Measurements from ENCODE around the gene RPL10A.

Gene RPL10A

GRCh38 chr6:35474942-35475570, 6.9 kb downstream of the RPL10A start:
- Histone ChIP-seq H3K27ac (ENCODE audit: low read depth, low read length) (no peak overlapping the region), H3K9me3 (ENCODE audit: control insufficient read depth in 1 of 2, low read length in 2 of 2) (no peaks in the 10 kb centered on the region), H3K4me3 (ENCODE audit: low read depth in 1 of 2, low read length in 2 of 2) (no peak overlapping the region), H3K27me3 (ENCODE audit: control insufficient read depth in 1 of 2, insufficient read depth in 2 of 2, low read length in 2 of 2) (no peaks in the 10 kb centered on the region), H3K36me3 (ENCODE audit: control insufficient read depth in 1 of 2, insufficient read depth in 2 of 2, low read length in 2 of 2) (peaks cover 12 to 68% of the 10 kb centered on the region in 2 donors), H3K4me1 (ENCODE audit: control insufficient read depth in 1 of 2, insufficient read depth in 2 of 2, low read length in 2 of 2) (peaks cover 12 to 13% of the 10 kb centered on the region in 2 donors), H3K9ac (ENCODE audit: low read depth in 1 of 2, low read length in 2 of 2) (no peak overlapping the region)

DNA sequence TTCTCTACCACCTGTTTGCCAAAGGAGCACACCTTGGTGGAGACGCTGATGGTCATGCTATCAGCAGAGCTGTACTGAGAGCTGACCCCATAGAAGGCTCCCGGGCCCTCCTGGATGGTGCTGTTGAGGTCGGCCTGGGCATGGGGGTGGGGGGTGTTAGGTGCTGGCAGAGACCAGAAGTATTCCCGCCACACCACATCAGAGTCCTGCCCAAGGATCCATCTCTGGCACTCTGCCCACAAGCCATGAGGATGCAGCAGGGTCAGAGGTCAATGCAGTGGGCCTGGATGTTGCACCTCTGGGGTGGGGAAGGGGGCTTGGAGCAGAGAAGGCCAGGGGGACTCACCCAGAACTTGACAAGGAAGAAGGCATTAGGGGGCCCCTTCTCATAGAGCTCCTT, 7.4 kb downstream of the RPL10A start:
- H3K27me3 ChIP-seq (ENCODE audit: control insufficient read depth in 1 of 2, insufficient read depth in 2 of 2, low read length in 2 of 2), result no peaks in the 10 kb centered on the region
- peaks cover 11 to 66% of the 10 kb centered on the region in 2 donors for H3K36me3 ChIP-seq (ENCODE audit: control insufficient read depth in 1 of 2, insufficient read depth in 2 of 2, low read length in 2 of 2)
- H3K4me1 ChIP-seq (ENCODE audit: control insufficient read depth in 1 of 2, insufficient read depth in 2 of 2, low read length in 2 of 2), result peaks cover 7 to 9% of the 10 kb centered on the region in 2 donors
- H3K9ac ChIP-seq (ENCODE audit: low read depth in 1 of 2, low read length in 2 of 2), result no peak overlapping the region
- no peaks in the 10 kb centered on the region for H3K9me3 ChIP-seq (ENCODE audit: control insufficient read depth in 1 of 2, low read length in 2 of 2)
- H3K4me3 ChIP-seq (ENCODE audit: low read depth in 1 of 2, low read length in 2 of 2), result no peak overlapping the region
- H3K27ac ChIP-seq (ENCODE audit: low read depth, low read length), result no peak overlapping the region

GRCh38 chr6:35476004-35476403, 7.8 kb downstream of the RPL10A start:
- Histone ChIP-seq H3K27ac (ENCODE audit: low read depth, low read length) (no peak overlapping the region), H3K9ac (ENCODE audit: low read depth in 1 of 2, low read length in 2 of 2) (no peak overlapping the region), H3K4me1 (ENCODE audit: control insufficient read depth in 1 of 2, insufficient read depth in 2 of 2, low read length in 2 of 2) (peaks cover 3 to 5% of the 10 kb centered on the region in 2 donors), H3K36me3 (ENCODE audit: control insufficient read depth in 1 of 2, insufficient read depth in 2 of 2, low read length in 2 of 2) (peaks cover 10 to 66% of the 10 kb centered on the region in 2 donors), H3K4me3 (ENCODE audit: low read depth in 1 of 2, low read length in 2 of 2) (no peak overlapping the region), H3K27me3 (ENCODE audit: control insufficient read depth in 1 of 2, insufficient read depth in 2 of 2, low read length in 2 of 2) (no peaks in the 10 kb centered on the region), H3K9me3 (ENCODE audit: control insufficient read depth in 1 of 2, low read length in 2 of 2) (no peaks in the 10 kb centered on the region)

DNA sequence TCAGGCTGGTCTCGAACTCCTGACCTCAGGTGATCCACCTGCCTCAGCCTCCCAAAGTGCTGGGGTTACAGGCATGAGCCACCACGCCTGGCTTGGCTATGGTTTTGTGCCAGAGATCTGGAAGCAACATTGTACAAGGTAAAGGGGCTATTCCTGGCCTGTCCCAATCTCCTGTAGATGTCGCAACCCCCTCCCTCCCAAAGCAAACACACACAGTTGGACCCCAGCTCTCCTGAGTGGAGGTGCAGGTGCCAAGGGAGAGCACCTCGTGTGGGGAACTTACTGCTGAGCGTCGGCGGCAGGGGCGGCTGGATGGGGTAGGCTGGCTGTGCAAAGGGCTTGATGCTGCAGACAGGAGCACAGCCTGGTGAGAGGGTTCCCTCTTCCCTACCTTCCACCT, 8.8 kb downstream of the RPL10A start:
- Histone ChIP-seq H3K9me3 (ENCODE audit: control insufficient read depth in 1 of 2, low read length in 2 of 2) (no peaks in the 10 kb centered on the region), H3K27ac (ENCODE audit: low read depth, low read length) (no peak overlapping the region), H3K4me3 (ENCODE audit: low read depth in 1 of 2, low read length in 2 of 2) (no peak overlapping the region), H3K36me3 (ENCODE audit: control insufficient read depth in 1 of 2, insufficient read depth in 2 of 2, low read length in 2 of 2) (peaks cover 7 to 60% of the 10 kb centered on the region in 2 donors), H3K27me3 (ENCODE audit: control insufficient read depth in 1 of 2, insufficient read depth in 2 of 2, low read length in 2 of 2) (no peaks in the 10 kb centered on the region), H3K4me1 (ENCODE audit: control insufficient read depth in 1 of 2, insufficient read depth in 2 of 2, low read length in 2 of 2) (no peaks in the 10 kb centered on the region), H3K9ac (ENCODE audit: low read depth in 1 of 2, low read length in 2 of 2) (no peak overlapping the region)

DNA sequence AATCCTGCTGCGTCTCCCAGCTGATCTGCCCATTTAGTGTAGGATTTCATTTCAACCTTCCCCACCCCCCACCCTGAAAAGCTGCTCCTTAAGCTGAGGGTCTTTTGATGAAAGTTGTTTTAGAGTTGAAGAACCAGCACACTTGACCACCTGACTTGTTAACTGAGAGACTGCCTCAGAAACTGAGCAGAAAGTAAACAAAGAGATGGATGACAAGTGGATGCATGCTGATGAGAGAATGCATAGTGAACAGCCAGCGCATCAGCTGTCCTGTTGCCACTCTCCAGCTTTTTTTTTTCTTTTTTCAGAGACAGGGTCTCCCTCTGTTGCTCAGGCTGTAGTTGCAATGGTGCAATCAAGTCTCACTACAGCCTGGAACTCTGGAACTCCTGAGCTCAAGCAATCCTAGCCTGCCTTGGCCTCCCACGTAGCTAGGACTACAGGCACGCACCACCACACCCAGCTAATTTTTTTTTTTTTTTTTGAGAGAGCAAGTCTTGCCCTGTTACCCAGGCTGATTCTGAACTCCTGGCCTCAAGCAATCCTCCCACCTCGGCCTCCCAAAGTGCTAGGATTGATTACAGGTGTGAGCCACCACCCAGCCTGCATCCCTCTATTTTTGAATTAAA, 9.5 kb downstream of the RPL10A start:
- Histone ChIP-seq H3K4me3 (ENCODE audit: low read depth in 1 of 2, low read length in 2 of 2) (no peak overlapping the region), H3K9me3 (ENCODE audit: control insufficient read depth in 1 of 2, low read length in 2 of 2) (no peaks in the 10 kb centered on the region), H3K36me3 (ENCODE audit: control insufficient read depth in 1 of 2, insufficient read depth in 2 of 2, low read length in 2 of 2) (peaks cover 7 to 58% of the 10 kb centered on the region in 2 donors), H3K9ac (ENCODE audit: low read depth in 1 of 2, low read length in 2 of 2) (no peak overlapping the region), H3K27ac (ENCODE audit: low read depth, low read length) (no peak overlapping the region), H3K27me3 (ENCODE audit: control insufficient read depth in 1 of 2, insufficient read depth in 2 of 2, low read length in 2 of 2) (no peaks in the 10 kb centered on the region), H3K4me1 (ENCODE audit: control insufficient read depth in 1 of 2, insufficient read depth in 2 of 2, low read length in 2 of 2) (no peaks in the 10 kb centered on the region)

DNA sequence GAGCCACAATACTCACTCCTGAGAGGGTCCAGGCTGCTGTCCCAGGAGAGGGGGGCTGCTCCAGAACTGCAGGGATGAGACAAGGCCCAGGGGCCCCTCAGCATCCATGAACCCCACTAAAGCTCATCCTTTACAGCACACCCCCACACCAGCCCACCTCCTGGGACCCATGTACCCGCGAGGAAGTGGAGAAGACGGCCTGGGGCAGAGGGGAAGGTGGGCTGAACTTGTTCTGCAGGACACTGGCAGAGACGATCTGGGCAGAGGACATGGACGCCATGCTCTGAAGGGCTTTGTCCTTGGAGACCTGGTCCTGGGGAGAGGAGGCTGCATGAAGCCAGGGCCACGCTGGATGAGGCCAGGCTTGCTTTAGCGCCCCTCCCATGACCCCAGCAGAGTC, 10.1 kb downstream of the RPL10A start:
- H3K9ac ChIP-seq (ENCODE audit: low read depth in 1 of 2, low read length in 2 of 2), result no peak overlapping the region

GRCh38 chr6:35480176-35480575, 12.0 kb downstream of the RPL10A start:
- Histone ChIP-seq H3K4me3 (ENCODE audit: low read depth in 1 of 2, low read length in 2 of 2) (no peak overlapping the region), H3K4me1 (ENCODE audit: control insufficient read depth in 1 of 2, insufficient read depth in 2 of 2, low read length in 2 of 2) (peaks cover 5 to 7% of the 10 kb centered on the region in 2 donors), H3K9ac (ENCODE audit: low read depth in 1 of 2, low read length in 2 of 2) (no peak overlapping the region), H3K27me3 (ENCODE audit: control insufficient read depth in 1 of 2, insufficient read depth in 2 of 2, low read length in 2 of 2) (no peaks in the 10 kb centered on the region), H3K27ac (ENCODE audit: low read depth, low read length) (no peak overlapping the region), H3K36me3 (ENCODE audit: control insufficient read depth in 1 of 2, insufficient read depth in 2 of 2, low read length in 2 of 2) (peaks cover 3 to 59% of the 10 kb centered on the region in 2 donors), H3K9me3 (ENCODE audit: control insufficient read depth in 1 of 2, low read length in 2 of 2) (no peaks in the 10 kb centered on the region)

More for the DNA sequence above, 10.1 kb downstream of the RPL10A start:
- Histone ChIP-seq H3K4me3 (ENCODE audit: low read depth in 1 of 2, low read length in 2 of 2) (no peak overlapping the region), H3K36me3 (ENCODE audit: control insufficient read depth in 1 of 2, insufficient read depth in 2 of 2, low read length in 2 of 2) (peaks cover 3 to 59% of the 10 kb centered on the region in 2 donors), H3K9me3 (ENCODE audit: control insufficient read depth in 1 of 2, low read length in 2 of 2) (no peaks in the 10 kb centered on the region), H3K27ac (ENCODE audit: low read depth, low read length) (no peak overlapping the region), H3K4me1 (ENCODE audit: control insufficient read depth in 1 of 2, insufficient read depth in 2 of 2, low read length in 2 of 2) (no peaks in the 10 kb centered on the region), H3K27me3 (ENCODE audit: control insufficient read depth in 1 of 2, insufficient read depth in 2 of 2, low read length in 2 of 2) (no peaks in the 10 kb centered on the region)

DNA sequence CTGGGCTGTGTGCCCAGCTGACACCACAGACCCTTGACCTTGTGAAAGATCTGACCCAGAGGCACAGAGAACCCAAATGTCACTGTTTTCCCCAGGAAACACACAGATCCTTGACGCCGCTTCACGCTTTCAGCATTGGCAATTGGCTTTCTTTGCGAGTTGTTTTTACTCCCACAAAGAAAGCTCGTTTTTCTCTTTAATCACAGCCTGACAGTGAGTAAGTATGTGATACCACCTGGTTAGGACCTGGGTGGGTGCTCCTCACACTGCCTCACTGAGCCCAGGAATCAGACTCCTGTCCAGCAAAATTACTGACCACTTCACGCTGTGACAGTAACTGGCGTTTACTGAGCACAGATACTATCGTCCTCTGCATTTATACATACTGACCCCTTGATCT, 13.0 kb downstream of the RPL10A start:
- Histone ChIP-seq H3K4me1 (ENCODE audit: control insufficient read depth in 1 of 2, insufficient read depth in 2 of 2, low read length in 2 of 2) (peaks cover 16 to 17% of the 10 kb centered on the region in 2 donors), H3K27me3 (ENCODE audit: control insufficient read depth in 1 of 2, insufficient read depth in 2 of 2, low read length in 2 of 2) (no peaks in the 10 kb centered on the region), H3K36me3 (ENCODE audit: control insufficient read depth in 1 of 2, insufficient read depth in 2 of 2, low read length in 2 of 2) (peaks cover 3 to 59% of the 10 kb centered on the region in 2 donors), H3K9me3 (ENCODE audit: control insufficient read depth in 1 of 2, low read length in 2 of 2) (no peaks in the 10 kb centered on the region), H3K4me3 (ENCODE audit: low read depth in 1 of 2, low read length in 2 of 2) (no peak overlapping the region), H3K9ac (ENCODE audit: low read depth in 1 of 2, low read length in 2 of 2) (no peak overlapping the region), H3K27ac (ENCODE audit: low read depth, low read length) (no peak overlapping the region)

GRCh38 chr6:35483062-35483461, 14.9 kb downstream of the RPL10A start:
- Histone ChIP-seq H3K4me1 (ENCODE audit: control insufficient read depth in 1 of 2, insufficient read depth in 2 of 2, low read length in 2 of 2) (peaks cover 29 to 34% of the 10 kb centered on the region in 2 donors), H3K9ac (ENCODE audit: low read depth in 1 of 2, low read length in 2 of 2) (no peak overlapping the region), H3K36me3 (ENCODE audit: control insufficient read depth in 1 of 2, insufficient read depth in 2 of 2, low read length in 2 of 2) (peaks cover 3 to 53% of the 10 kb centered on the region in 2 donors), H3K9me3 (ENCODE audit: control insufficient read depth in 1 of 2, low read length in 2 of 2) (no peaks in the 10 kb centered on the region), H3K4me3 (ENCODE audit: low read depth in 1 of 2, low read length in 2 of 2) (no peak overlapping the region), H3K27me3 (ENCODE audit: control insufficient read depth in 1 of 2, insufficient read depth in 2 of 2, low read length in 2 of 2) (no peaks in the 10 kb centered on the region), H3K27ac (ENCODE audit: low read depth, low read length) (no peak overlapping the region)

DNA sequence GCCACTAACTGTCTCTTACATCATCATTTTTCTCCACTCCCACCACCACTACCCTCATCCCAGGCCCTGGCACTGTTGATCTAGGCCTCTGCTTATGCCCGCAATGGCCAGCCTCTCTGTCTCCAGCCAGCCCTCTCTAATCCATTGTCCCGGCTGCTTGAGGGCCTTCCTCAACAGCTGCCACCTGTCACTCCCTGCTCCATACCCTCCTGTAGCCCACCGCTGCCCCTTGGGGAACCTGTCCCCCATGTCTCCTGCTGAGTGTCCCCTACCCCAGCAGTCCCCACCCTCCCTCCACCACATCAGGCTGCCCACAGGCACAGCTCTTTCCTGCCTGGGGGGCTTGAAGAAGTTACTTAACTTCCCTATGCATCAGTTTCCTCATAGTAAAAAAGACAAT, 15.3 kb downstream of the RPL10A start:
- Histone ChIP-seq H3K36me3 (ENCODE audit: control insufficient read depth in 1 of 2, insufficient read depth in 2 of 2, low read length in 2 of 2) (peaks cover 3 to 49% of the 10 kb centered on the region in 2 donors), H3K9ac (ENCODE audit: low read depth in 1 of 2, low read length in 2 of 2) (no peak overlapping the region), H3K27me3 (ENCODE audit: control insufficient read depth in 1 of 2, insufficient read depth in 2 of 2, low read length in 2 of 2) (no peaks in the 10 kb centered on the region), H3K4me1 (ENCODE audit: control insufficient read depth in 1 of 2, insufficient read depth in 2 of 2, low read length in 2 of 2) (peaks cover 33 to 38% of the 10 kb centered on the region in 2 donors), H3K27ac (ENCODE audit: low read depth, low read length) (no peak overlapping the region), H3K4me3 (ENCODE audit: low read depth in 1 of 2, low read length in 2 of 2) (no peak overlapping the region), H3K9me3 (ENCODE audit: control insufficient read depth in 1 of 2, low read length in 2 of 2) (no peaks in the 10 kb centered on the region)
